ENCODE data around the gene CCDC186. TPM values are rescaled to one million over a fixed set of nuclear protein-coding genes. Genes with fewer than 3 reads are reported as not detected.

CCDC186 gene
- total and polyA plus RNA-seq, 2 of the 13 experiments (the other 11 are each of a cell fraction or from before 2014, with no cell fraction given): 4.2 to 11.8 TPM

DNA sequence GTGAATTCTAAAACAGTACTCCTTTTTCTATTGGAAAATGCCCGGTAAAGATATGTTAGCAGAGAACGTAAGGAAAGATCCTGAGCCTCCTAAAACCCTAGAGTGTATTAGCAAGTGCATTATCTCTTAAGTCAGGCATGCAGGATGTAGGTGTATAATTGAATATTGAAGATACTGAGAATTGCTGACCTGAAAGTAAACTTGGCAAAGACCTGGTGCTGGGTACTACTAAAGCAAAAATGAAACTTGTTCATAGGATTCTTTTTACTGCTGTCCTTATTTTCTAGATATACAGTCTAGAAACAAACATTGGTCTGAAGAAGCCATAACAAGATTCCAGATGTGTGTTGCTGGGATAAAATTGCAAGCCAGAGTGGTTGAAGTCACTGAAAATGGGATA is 46.3 kb upstream of the CCDC186 start (continued):
- no peak for TF ChIP-seq ZNF746 (CRISPR knock-in tag; IDR thresholded peaks at IDR 0.05)

- Histone ChIP-seq H4K20me1 (ENCODE audit: insufficient read depth, low read length) (no peaks in the 10 kb centered on the region), H3K4me2 (ENCODE audit: low read depth, low read length) (no peak overlapping the region), H3K27me3 (ENCODE audit: control insufficient read depth in 1 of 2, insufficient read depth in 2 of 2, low read length in 2 of 2) (peaks cover 0 to 9% of the 10 kb centered on the region in 2 experiments; a peak in 4 of 5 replicates), H3K9ac (ENCODE audit: insufficient read depth, low read depth, low read length) (no peak overlapping the region), H2AFZ (ENCODE audit: low read length) (no peak overlapping the region), H3K9me3 (ENCODE audit: low read length) (no peaks in the 10 kb centered on the region), H3K4me1 (ENCODE audit: insufficient read depth, low read length) (no peaks in the 10 kb centered on the region), H3K79me2 (ENCODE audit: insufficient read depth, low read length) (no peaks in the 10 kb centered on the region), H3K4me3 (replicated peaks in 1 of 3; ENCODE audit: insufficient read depth in 1 of 3, low read depth in 2 of 3, low read length in 3 of 3) (no peak overlapping the region), H3K36me3 (replicated peaks in 1 of 2; ENCODE audit: control insufficient read depth in 1 of 2, insufficient read depth in 2 of 2, low read length in 2 of 2) (no peaks in the 10 kb centered on the region), H3K27ac (ENCODE audit: extremely low read length, insufficient read depth, low read length) (no peak overlapping the region)
- BruUV-seq (replicated peaks): no TSS peak
- DNase-seq (ENCODE audit: low spot score) (no peak), FAIRE-seq (no peak), ATAC-seq (no peak)
- ChIA-PET CTCF (ENCODE audit: low intra/inter-chr PET ratio, low total read pairs) (no interaction called here), POLR2A (no interaction called here)
- intact Hi-C loops (cut with micrococcal nuclease; ENCODE audit: unreplicated experiment) (no loop called here), in situ Hi-C loops (cut with HindIII; ENCODE audit: extremely low pct_ligation_motif_present, low pct_unique_long_range_greater_than_20kb) (no loop called here)
- TF ChIP-seq BCL3 (CRISPR knock-in tag; IDR thresholded peaks at IDR 0.05): no peak
- TF ChIP-seq BHLHE40 (IDR thresholded peaks at IDR 0.05; ENCODE audit: low read length): no peak
- TF ChIP-seq, protein P1, sequence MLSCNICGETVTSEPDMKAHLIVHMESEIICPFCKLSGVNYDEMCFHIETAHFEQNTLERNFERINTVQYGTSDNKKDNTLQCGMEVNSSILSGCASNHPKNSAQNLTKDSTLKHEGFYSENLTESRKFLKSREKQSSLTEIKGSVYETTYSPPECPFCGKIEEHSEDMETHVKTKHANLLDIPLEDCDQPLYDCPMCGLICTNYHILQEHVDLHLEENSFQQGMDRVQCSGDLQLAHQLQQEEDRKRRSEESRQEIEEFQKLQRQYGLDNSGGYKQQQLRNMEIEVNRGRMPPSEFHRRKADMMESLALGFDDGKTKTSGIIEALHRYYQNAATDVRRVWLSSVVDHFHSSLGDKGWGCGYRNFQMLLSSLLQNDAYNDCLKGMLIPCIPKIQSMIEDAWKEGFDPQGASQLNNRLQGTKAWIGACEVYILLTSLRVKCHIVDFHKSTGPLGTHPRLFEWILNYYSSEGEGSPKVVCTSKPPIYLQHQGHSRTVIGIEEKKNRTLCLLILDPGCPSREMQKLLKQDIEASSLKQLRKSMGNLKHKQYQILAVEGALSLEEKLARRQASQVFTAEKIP (CRISPR knock-in tag; IDR thresholded peaks at IDR 0.05; ENCODE audit: borderline replicate concordance): no peak
- TF ChIP-seq PBX2 (CRISPR knock-in tag; IDR thresholded peaks at IDR 0.05): no peak
- no peak for TF ChIP-seq ARHGAP35 (CRISPR knock-in tag; IDR thresholded peaks at IDR 0.05; ENCODE audit: borderline replicate concordance)
- TF ChIP-seq XBP1 (CRISPR knock-in tag; IDR thresholded peaks at IDR 0.05): no peak
- TF ChIP-seq MXI1 (IDR thresholded peaks at IDR 0.05; ENCODE audit: borderline replicate concordance, low read depth, low read length): no peak
- TF ChIP-seq, protein P2, sequence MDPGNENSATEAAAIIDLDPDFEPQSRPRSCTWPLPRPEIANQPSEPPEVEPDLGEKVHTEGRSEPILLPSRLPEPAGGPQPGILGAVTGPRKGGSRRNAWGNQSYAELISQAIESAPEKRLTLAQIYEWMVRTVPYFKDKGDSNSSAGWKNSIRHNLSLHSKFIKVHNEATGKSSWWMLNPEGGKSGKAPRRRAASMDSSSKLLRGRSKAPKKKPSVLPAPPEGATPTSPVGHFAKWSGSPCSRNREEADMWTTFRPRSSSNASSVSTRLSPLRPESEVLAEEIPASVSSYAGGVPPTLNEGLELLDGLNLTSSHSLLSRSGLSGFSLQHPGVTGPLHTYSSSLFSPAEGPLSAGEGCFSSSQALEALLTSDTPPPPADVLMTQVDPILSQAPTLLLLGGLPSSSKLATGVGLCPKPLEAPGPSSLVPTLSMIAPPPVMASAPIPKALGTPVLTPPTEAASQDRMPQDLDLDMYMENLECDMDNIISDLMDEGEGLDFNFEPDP (CRISPR knock-in tag; conservative IDR thresholded peaks at IDR 0.05): no peak
- 5% methylated on average over 1 of the region's 1 CpG for WGBS (ENCODE audit: low lambda C conversion rate)
These were observed 41.0 kb upstream of the CCDC186 start for GRCh38 chr10:114215033-114215432.

Measured in HepG2 (cell line).